SK-N-SH (cell line): ENCODE results near the gene BID.

Experiments
- CHD2 ChIP-seq: fragments of 150-350 bp; IDR thresholded peaks from 2 replicates; pipeline ENCODE4 v1.6.1; 2018; ENCODE audit warnings: low read length; ENCODE audit not compliant: partially characterized antibody
- CTCF ChIP-seq: fragments of 200-600 bp; sonication (generic); IDR thresholded peaks from 2 replicates; pipeline ENCODE4 v1.6.1; 2017; ENCODE audit warnings: antibody characterized with exemption, mild to moderate bottlenecking, moderate library complexity
- FOSL2 ChIP-seq: IDR thresholded peaks from 2 replicates; pipeline ENCODE4 v1.4.0; 2012; ENCODE audit warnings: low read depth, mild to moderate bottlenecking, moderate library complexity, borderline replicate concordance
- NFIC ChIP-seq: IDR thresholded peaks from 2 replicates; pipeline ENCODE4 v1.4.0; 2012; ENCODE audit warnings: borderline replicate concordance
- USF2 ChIP-seq: fragments of 150-350 bp; IDR thresholded peaks from 2 replicates; pipeline ENCODE4 v1.6.1; 2017; ENCODE audit warnings: antibody characterized with exemption, low read length, low read depth, borderline replicate concordance

- TF ChIP-seq NFIC (no peak), CTCF (no peak), CHD2 (no peak), USF2 (no peak), FOSL2 (no peak)
Measured at GRCh38 chr22:17749605-17750395, 24.5 kb downstream of the BID start.
